Measurements from ENCODE around the gene APBA2.

DNA sequence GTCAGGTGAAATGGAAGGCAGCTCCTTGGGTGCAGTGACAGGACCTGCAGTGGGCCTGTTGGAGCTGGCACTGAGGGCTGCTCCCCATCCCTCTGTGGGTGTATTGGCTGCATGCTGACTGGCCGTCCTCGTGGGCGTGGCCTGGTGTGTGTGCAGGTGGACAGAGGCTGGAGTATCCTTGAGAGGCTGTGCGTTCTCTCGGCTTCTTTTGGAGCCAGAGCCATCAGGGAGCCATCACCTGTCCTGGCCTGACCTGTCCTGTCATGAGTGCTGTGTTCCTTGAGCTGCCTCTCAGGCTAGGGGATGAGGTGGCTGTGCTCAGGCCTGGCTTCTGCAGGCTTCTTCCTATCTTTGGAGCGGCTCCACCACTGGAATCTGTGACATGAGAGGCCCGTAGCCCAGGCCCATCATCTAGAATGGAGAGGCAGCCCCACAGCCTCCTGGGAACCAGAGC, 61.5 kb downstream of the APBA2 start:
- TF ChIP-seq, protein P1, sequence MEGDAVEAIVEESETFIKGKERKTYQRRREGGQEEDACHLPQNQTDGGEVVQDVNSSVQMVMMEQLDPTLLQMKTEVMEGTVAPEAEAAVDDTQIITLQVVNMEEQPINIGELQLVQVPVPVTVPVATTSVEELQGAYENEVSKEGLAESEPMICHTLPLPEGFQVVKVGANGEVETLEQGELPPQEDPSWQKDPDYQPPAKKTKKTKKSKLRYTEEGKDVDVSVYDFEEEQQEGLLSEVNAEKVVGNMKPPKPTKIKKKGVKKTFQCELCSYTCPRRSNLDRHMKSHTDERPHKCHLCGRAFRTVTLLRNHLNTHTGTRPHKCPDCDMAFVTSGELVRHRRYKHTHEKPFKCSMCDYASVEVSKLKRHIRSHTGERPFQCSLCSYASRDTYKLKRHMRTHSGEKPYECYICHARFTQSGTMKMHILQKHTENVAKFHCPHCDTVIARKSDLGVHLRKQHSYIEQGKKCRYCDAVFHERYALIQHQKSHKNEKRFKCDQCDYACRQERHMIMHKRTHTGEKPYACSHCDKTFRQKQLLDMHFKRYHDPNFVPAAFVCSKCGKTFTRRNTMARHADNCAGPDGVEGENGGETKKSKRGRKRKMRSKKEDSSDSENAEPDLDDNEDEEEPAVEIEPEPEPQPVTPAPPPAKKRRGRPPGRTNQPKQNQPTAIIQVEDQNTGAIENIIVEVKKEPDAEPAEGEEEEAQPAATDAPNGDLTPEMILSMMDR (conservative IDR thresholded peaks at IDR 0.05; ENCODE audit: low read length) = no peak
- TF ChIP-seq EZH2phosphoT487 (IDR thresholded peaks at IDR 0.05; ENCODE audit: borderline replicate concordance, low read depth, low read length) = no peak

Data from OCI-LY7 (cell line).